ENCODE data around the gene ALOX12B.

ALOX12B gene

DNA sequence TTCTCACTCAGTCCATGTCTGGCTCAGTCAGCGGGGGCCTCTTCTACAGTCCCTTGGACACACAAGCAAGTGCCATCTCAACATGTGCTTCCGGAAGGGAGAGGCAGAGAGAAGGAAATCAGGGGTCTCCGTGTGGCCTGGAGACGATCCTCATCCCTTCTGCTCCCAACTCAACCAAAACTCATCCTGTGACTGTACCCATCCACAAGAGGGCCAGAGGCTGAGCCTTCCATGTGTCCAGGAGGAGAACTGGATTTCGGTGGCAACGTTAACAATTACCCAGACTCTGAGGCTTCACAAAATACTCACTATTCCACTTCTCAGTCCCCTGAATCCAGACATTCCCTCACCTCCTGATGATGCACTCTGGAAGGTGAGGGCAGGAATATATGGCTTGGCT lies 7.8 kb upstream of the ALOX12B start:
- Histone ChIP-seq H3K4ac (ENCODE audit: low read depth, low read length) (no peak overlapping the region), H3K14ac (ENCODE audit: low read length) (no peak overlapping the region), H3K4me2 (ENCODE audit: low read length) (no peak overlapping the region), H2BK12ac (ENCODE audit: low read length) (no peak overlapping the region), H3K18ac (ENCODE audit: low read length) (no peak overlapping the region), H3K9ac (ENCODE audit: low read length) (no peak overlapping the region), H3K79me2 (ENCODE audit: control insufficient read depth, insufficient read depth, low read length, poor library complexity) (no peaks in the 10 kb centered on the region), H3K9me3 (ENCODE audit: insufficient read depth, low read depth, low read length) (peaks cover 3% of the 10 kb centered on the region), H3K27ac (ENCODE audit: low read depth, low read length) (no peak overlapping the region), H4K12ac (ENCODE audit: low read depth, low read length) (no peak overlapping the region), H2AFZ (ENCODE audit: insufficient read depth, low read length, poor library complexity) (no peak overlapping the region), H4K91ac (ENCODE audit: low read depth, low read length) (no peak overlapping the region), H2AK5ac (ENCODE audit: low read length) (no peak overlapping the region), H3K4me3 (ENCODE audit: low read depth, low read length) (no peak overlapping the region), H3K36me3 (ENCODE audit: control insufficient read depth in 1 of 2, insufficient read depth in 2 of 2, low read length in 2 of 2) (no peaks in the 10 kb centered on the region), H3K23ac (ENCODE audit: low read length) (no peak overlapping the region), H2BK5ac (ENCODE audit: low read depth, low read length, poor library complexity) (no peak overlapping the region), H3K79me1 (ENCODE audit: low read length) (no peaks in the 10 kb centered on the region), H4K8ac (ENCODE audit: low read depth, low read length) (no peak overlapping the region), H3K27me3 (ENCODE audit: insufficient read depth, low read length) (no peaks in the 10 kb centered on the region), H2BK120ac (ENCODE audit: insufficient read depth, low read length, poor library complexity) (no peak overlapping the region), H3K4me1 (ENCODE audit: control insufficient read depth in 1 of 2, insufficient read depth in 2 of 2, low read length in 2 of 2) (no peaks in the 10 kb centered on the region)
- no CpG with 5 or more reads among the region's 6 CpGs for WGBS (ENCODE audit: extremely low coverage, insufficient coverage, insufficient read length)
- no peak for DNase-seq

DNA sequence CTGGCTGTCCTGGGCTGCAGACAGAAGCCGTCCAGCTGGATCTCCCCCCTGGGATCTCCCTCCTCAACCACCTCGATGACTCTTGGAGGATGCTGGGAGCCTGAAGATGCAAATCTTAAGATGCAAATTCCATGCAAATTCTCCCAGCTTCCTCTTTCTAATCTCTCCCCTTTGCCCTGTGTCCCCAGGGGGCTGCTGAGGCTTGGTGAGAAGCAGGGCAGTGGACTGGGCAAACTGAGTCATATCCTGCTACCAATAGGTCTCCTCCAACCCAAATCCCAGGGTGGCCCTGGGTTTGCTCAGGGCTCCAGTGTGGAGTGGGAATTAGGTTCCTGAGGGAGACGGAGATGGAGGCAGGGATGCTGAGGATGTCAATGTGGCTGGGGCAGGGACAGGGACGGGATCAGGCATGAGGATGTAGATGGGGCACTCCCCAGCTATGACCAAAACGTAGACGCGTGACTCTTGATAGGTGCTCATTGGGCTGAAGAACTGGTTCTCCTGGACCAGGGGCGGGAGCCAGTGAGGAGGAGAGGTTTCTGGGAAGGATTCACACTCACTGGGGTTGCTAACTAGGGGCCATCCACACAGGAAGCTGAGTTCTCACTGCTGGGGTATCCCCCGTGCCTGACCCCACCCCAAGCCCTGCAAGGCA lies 3.6 kb upstream of the ALOX12B start:
- Histone ChIP-seq H2BK120ac (ENCODE audit: insufficient read depth, low read length, poor library complexity) (no peak overlapping the region), H3K9ac (ENCODE audit: low read length) (no peak overlapping the region), H3K27me3 (ENCODE audit: insufficient read depth, low read length) (no peaks in the 10 kb centered on the region), H2BK12ac (ENCODE audit: low read length) (no peak overlapping the region), H2AFZ (ENCODE audit: insufficient read depth, low read length, poor library complexity) (no peak overlapping the region), H2AK5ac (ENCODE audit: low read length) (no peak overlapping the region), H3K79me2 (ENCODE audit: control insufficient read depth, insufficient read depth, low read length, poor library complexity) (no peaks in the 10 kb centered on the region), H3K9me3 (ENCODE audit: insufficient read depth, low read depth, low read length) (peaks cover 3% of the 10 kb centered on the region), H3K4ac (ENCODE audit: low read depth, low read length) (no peak overlapping the region), H3K4me1 (ENCODE audit: control insufficient read depth in 1 of 2, insufficient read depth in 2 of 2, low read length in 2 of 2) (no peaks in the 10 kb centered on the region), H4K12ac (ENCODE audit: low read depth, low read length) (no peak overlapping the region), H3K27ac (ENCODE audit: low read depth, low read length) (no peak overlapping the region), H3K23ac (ENCODE audit: low read length) (no peak overlapping the region), H4K91ac (ENCODE audit: low read depth, low read length) (no peak overlapping the region), H3K18ac (ENCODE audit: low read length) (no peak overlapping the region), H3K14ac (ENCODE audit: low read length) (no peak overlapping the region), H4K8ac (ENCODE audit: low read depth, low read length) (no peak overlapping the region), H3K79me1 (ENCODE audit: low read length) (no peaks in the 10 kb centered on the region), H3K36me3 (ENCODE audit: control insufficient read depth in 1 of 2, insufficient read depth in 2 of 2, low read length in 2 of 2) (no peaks in the 10 kb centered on the region), H3K4me2 (ENCODE audit: low read length) (no peak overlapping the region), H3K4me3 (ENCODE audit: low read depth, low read length) (no peak overlapping the region), H2BK5ac (ENCODE audit: low read depth, low read length, poor library complexity) (no peak overlapping the region)
- no peak for DNase-seq
- WGBS (ENCODE audit: extremely low coverage, insufficient coverage, insufficient read length): no CpG with 5 or more reads among the region's 9 CpGs

- no peaks in the 10 kb centered on the region for H3K79me1 ChIP-seq (ENCODE audit: low read length)
- H4K91ac ChIP-seq (ENCODE audit: low read depth, low read length): no peak overlapping the region
- H3K9me3 ChIP-seq (ENCODE audit: insufficient read depth, low read depth, low read length): peaks cover 7% of the 10 kb centered on the region
- H3K27ac ChIP-seq (ENCODE audit: low read depth, low read length): no peak overlapping the region
- no peak overlapping the region for H3K4me3 ChIP-seq (ENCODE audit: low read depth, low read length)
- H2BK5ac ChIP-seq (ENCODE audit: low read depth, low read length, poor library complexity): no peak overlapping the region
- H3K4me1 ChIP-seq (ENCODE audit: control insufficient read depth in 1 of 2, insufficient read depth in 2 of 2, low read length in 2 of 2): no peaks in the 10 kb centered on the region
- H3K18ac ChIP-seq (ENCODE audit: low read length): no peak overlapping the region
- H3K79me2 ChIP-seq (ENCODE audit: control insufficient read depth, insufficient read depth, low read length, poor library complexity): no peaks in the 10 kb centered on the region
- WGBS (ENCODE audit: extremely low coverage, insufficient coverage, insufficient read length): no CpG with 5 or more reads among the region's 6 CpGs
- no peak overlapping the region for H3K4ac ChIP-seq (ENCODE audit: low read depth, low read length)
- H4K8ac ChIP-seq (ENCODE audit: low read depth, low read length): no peak overlapping the region
- no peak overlapping the region for H3K9ac ChIP-seq (ENCODE audit: low read length)
- H4K12ac ChIP-seq (ENCODE audit: low read depth, low read length): no peak overlapping the region
- no peak overlapping the region for H3K23ac ChIP-seq (ENCODE audit: low read length)
- H2BK120ac ChIP-seq (ENCODE audit: insufficient read depth, low read length, poor library complexity): no peak overlapping the region
- H3K4me2 ChIP-seq (ENCODE audit: low read length): no peak overlapping the region
- no peak overlapping the region for H2AFZ ChIP-seq (ENCODE audit: insufficient read depth, low read length, poor library complexity)
- no peak overlapping the region for H3K14ac ChIP-seq (ENCODE audit: low read length)
- no peak for DNase-seq
- no peak overlapping the region for H2BK12ac ChIP-seq (ENCODE audit: low read length)
- H3K27me3 ChIP-seq (ENCODE audit: insufficient read depth, low read length): peaks cover 2% of the 10 kb centered on the region
- H2AK5ac ChIP-seq (ENCODE audit: low read length): no peak overlapping the region
- H3K36me3 ChIP-seq (ENCODE audit: control insufficient read depth in 1 of 2, insufficient read depth in 2 of 2, low read length in 2 of 2): no peaks in the 10 kb centered on the region
Measured at GRCh38 chr17:8089728-8090127, 2.2 kb upstream of the ALOX12B start.

- WGBS (ENCODE audit: extremely low coverage, insufficient coverage, insufficient read length): no CpG with 5 or more reads among the region's 5 CpGs
- H2AFZ ChIP-seq (ENCODE audit: insufficient read depth, low read length, poor library complexity): no peak overlapping the region
- no peak for DNase-seq
- no peak overlapping the region for H2BK12ac ChIP-seq (ENCODE audit: low read length)
- no peak overlapping the region for H3K4me2 ChIP-seq (ENCODE audit: low read length)
- H3K79me1 ChIP-seq (ENCODE audit: low read length): no peaks in the 10 kb centered on the region
- H3K4me3 ChIP-seq (ENCODE audit: low read depth, low read length): no peak overlapping the region
- no peaks in the 10 kb centered on the region for H3K79me2 ChIP-seq (ENCODE audit: control insufficient read depth, insufficient read depth, low read length, poor library complexity)
- no peak overlapping the region for H4K12ac ChIP-seq (ENCODE audit: low read depth, low read length)
- no peaks in the 10 kb centered on the region for H3K36me3 ChIP-seq (ENCODE audit: control insufficient read depth in 1 of 2, insufficient read depth in 2 of 2, low read length in 2 of 2)
- H3K23ac ChIP-seq (ENCODE audit: low read length): no peak overlapping the region
- no peak overlapping the region for H2BK120ac ChIP-seq (ENCODE audit: insufficient read depth, low read length, poor library complexity)
- H3K4ac ChIP-seq (ENCODE audit: low read depth, low read length): no peak overlapping the region
- peaks cover 10% of the 10 kb centered on the region for H3K9me3 ChIP-seq (ENCODE audit: insufficient read depth, low read depth, low read length)
- no peaks in the 10 kb centered on the region for H3K4me1 ChIP-seq (ENCODE audit: control insufficient read depth in 1 of 2, insufficient read depth in 2 of 2, low read length in 2 of 2)
- H3K9ac ChIP-seq (ENCODE audit: low read length): no peak overlapping the region
- H3K27ac ChIP-seq (ENCODE audit: low read depth, low read length): no peak overlapping the region
- no peak overlapping the region for H3K14ac ChIP-seq (ENCODE audit: low read length)
- no peak overlapping the region for H4K8ac ChIP-seq (ENCODE audit: low read depth, low read length)
- H4K91ac ChIP-seq (ENCODE audit: low read depth, low read length): no peak overlapping the region
- no peak overlapping the region for H2AK5ac ChIP-seq (ENCODE audit: low read length)
- H3K27me3 ChIP-seq (ENCODE audit: insufficient read depth, low read length): peaks cover 2% of the 10 kb centered on the region
- H3K18ac ChIP-seq (ENCODE audit: low read length): no peak overlapping the region
- no peak overlapping the region for H2BK5ac ChIP-seq (ENCODE audit: low read depth, low read length, poor library complexity)
Measured at GRCh38 chr17:8087952-8088230, 375 bp upstream of the ALOX12B start.
